HG02678 (cell line): ENCODE measurements around the gene GPR31.
A peak's percentile ranks its signal among the peaks of the same experiment; 100 is the strongest.

ENCODE experiments used
- ATAC-seq: cut with Tn5 transposase; IDR thresholded peaks from one replicate; pipeline ENCODE4 v1.9.1; 2021; ENCODE audit warnings: mild to moderate bottlenecking, moderate library complexity; ENCODE audit not compliant: unreplicated experiment

Gene GPR31

GRCh38 chr6:167120583-167120903 lies 37.2 kb downstream of the GPR31 start:
- ATAC-seq = no peak

- no peak for ATAC-seq
Measured at GRCh38 chr6:167119670-167120582, 37.9 kb downstream of the GPR31 start.

DNA sequence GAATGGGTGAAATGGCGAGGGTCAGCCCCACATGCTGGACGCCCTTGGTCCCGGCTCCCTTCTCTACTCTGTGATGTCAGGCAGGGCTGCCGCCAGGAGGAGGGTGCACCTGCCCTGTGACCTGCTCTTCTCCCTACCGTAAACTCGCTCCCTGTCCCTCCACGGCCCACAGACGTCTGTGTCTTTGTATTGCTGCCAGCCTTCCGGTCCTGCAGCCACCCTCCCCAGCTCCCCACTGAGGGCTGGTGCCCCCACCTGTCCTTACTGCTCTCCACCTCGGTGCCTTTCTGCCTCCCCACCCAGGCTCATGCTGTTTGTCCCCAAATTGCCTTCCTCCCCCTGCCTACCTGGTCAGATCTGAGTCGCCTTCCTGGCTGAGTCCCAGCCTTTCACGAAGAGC lies 38.9 kb downstream of the GPR31 start:
- ATAC-seq = no peak

DNA sequence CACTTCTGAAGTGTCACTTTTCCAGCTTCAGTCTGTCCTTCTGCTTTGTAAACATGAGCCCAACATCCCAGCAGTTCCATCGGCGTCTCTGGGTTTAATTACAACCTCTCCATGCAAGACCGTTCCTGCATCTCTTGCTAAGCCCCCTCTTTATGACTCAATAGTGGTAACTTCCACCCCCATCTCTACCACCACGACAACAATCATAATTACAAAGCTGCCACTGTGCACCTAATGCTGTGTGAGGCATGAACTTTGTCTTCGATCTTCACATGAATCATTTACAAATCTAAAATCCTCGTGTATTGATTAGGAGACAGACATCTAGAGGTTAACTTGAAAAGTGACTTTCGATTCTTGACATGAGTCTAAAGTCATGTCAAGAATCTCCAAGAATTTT lies 39.8 kb downstream of the GPR31 start:
- no peak for ATAC-seq

GRCh38 chr6:167116838-167117228 lies 40.9 kb downstream of the GPR31 start:
- no peak for ATAC-seq

- no peak for ATAC-seq
Measured at GRCh38 chr6:167116109-167116837, 41.5 kb downstream of the GPR31 start.

- no peak for ATAC-seq
Measured at GRCh38 chr6:167115054-167115453, 42.7 kb downstream of the GPR31 start.

DNA sequence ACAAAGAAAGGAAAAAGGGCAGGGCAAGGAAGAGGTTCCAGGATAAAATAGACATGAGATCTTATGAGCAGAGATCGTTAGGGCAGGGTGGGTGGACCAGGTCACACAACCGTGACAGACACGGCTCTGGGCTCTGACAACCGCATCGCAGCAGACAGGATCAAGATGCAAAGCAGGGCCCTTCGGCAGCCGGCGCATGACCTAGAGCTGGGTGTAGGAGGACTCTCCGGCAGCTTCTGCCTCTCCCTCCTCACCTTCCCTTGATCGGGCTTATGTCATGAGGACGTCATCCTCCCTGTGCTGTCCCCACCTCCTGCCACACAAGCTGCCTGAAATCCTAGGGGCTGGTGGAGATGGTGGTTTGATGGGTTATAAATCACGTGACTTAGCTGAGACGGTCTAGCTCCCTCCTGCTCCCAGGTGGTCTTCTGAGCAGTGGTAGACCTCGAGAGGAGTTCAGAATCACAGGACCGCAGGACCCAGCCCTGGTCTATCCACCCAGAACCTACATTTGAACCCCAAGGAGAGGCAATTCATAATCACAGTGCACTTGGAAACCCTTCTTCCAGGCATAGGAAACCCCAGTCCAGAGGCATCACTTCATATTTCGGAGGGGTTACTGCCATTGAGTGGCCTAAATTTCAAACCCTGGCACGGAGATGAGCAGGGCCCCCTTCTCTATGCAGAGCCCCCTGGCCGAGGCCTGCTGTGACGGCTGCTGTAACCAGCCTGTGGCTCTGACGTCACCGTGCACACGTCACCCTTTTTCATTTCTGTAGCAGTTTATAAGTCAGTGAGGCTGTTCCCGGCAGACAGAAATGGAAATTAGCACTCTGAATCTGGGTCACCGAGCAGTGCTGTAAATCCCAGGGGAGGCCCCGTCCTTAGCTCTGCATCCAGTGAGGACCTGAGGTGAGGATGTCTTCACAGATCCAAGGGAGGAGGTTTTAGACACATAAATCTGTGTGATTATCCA lies 43.6 kb downstream of the GPR31 start:
- peak; percentile 84 for ATAC-seq

DNA sequence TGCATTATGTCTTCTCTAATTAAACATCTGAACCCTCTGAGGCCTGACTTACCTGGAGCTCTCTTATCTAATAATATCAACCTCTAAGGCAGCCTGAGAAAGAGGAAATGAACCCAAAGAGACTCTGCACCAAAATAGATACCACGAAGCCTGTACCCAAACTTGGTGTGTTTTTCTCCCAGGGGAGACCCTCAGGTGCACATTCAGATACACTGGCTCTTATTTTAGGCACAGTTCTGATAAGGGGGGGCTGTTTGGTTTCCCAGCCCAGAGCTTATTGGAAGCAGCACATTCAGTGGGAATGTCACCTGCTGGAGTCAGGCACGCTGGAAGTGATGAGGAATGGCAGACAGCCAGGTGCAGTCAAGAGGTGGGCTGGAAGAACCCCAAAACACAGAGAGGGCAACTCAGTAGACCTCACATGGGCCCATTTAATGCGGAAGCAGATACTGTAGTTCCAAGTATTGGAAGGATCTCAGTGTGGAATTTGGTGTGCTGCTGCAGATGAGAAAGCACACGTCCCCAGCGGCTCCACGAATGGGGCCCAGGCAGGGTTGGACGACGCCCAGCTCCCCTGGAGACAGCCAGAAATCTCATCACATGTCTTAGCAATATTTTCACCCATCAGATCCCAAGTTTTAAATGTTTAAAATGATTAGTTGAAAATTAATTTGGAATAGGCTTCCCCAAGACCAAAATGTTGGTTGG lies 44.6 kb downstream of the GPR31 start:
- ATAC-seq = peak; percentile 52

DNA sequence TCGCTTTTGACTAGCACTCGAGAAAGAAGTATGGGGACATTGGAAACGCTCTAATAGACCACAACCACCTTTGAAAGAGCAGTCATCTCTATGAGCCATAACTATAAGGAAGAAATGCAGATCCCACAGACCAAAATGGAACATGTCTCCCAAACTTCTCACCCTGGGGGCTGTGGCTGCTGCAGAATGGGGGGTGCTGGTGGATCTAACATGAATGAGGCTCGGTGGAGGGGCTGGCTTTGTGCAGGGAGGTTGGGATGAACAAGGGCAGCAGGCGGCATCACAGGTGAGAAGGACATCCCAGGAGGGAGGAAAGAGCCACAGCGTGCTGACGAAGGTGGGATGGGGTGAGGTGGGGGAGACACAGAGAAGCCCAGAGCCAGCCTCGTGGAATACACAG lies 45.4 kb downstream of the GPR31 start:
- no peak for ATAC-seq

- no peak for ATAC-seq
Measured at GRCh38 chr6:167111597-167111996, 46.2 kb downstream of the GPR31 start.

- no peak for ATAC-seq
Measured at GRCh38 chr6:167109651-167110050, 48.1 kb downstream of the GPR31 start.

GRCh38 chr6:167108278-167108677 lies 49.5 kb downstream of the GPR31 start:
- ATAC-seq = no peak

GRCh38 chr6:167107787-167108186 lies 50.0 kb downstream of the GPR31 start:
- no peak for ATAC-seq

DNA sequence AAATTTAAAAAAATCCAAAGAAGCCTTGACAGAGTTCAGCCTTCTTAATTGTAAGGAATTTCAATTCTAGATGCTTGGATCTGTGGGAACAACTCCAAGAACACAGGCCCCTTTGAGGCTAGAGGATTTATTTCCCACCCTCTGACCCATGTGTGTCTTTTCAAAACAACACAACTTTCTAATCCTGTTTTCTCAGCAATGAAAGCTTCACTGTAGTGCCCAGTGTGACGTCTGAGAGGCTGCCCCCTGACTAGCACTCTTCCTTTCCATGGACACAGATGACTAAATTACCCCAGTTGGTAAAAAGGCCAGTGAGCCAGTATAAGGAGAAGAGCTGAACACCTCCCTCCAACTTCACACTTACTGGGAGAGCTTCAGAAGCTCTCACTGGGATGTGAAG lies 51.4 kb downstream of the GPR31 start:
- ATAC-seq = no peak
